H9 (cell line): ENCODE measurements around the gene KIZ. TPM values are rescaled to one million over a fixed set of nuclear protein-coding genes. Genes with fewer than 3 reads are reported as not detected.

Experiments
- DNase-seq: peaks from one replicate; pipeline ENCODE4 v3.0.0-alpha.2; 2017
- H2AFZ ChIP-seq: one replicate; pipeline ENCODE4 v1.6.1; 2013; ENCODE audit warnings: mild to moderate bottlenecking, low read length, control low read depth, moderate library complexity
- H2AK5ac ChIP-seq: 2 replicates; pipeline ENCODE4 v1.6.1; 2013; ENCODE audit warnings: low read length, control low read depth, mixed read lengths; ENCODE audit not compliant: insufficient read length
- H2BK120ac ChIP-seq: one replicate; pipeline ENCODE4 v1.6.1; 2013; ENCODE audit warnings: low read depth, mild to moderate bottlenecking, low read length, control low read depth, inconsistent platforms; ENCODE audit not compliant: poor library complexity, severe bottlenecking
- H2BK12ac ChIP-seq: 2 replicates; pipeline ENCODE4 v1.6.1; 2013; ENCODE audit warnings: low read length, control low read depth, mixed read lengths, low read depth; ENCODE audit not compliant: insufficient read length
- H2BK15ac ChIP-seq: 2 replicates; pipeline ENCODE4 v1.6.1; 2013; ENCODE audit warnings: low read depth, low read length, control low read depth
- H2BK20ac ChIP-seq: one replicate; pipeline ENCODE4 v1.6.1; 2013; ENCODE audit warnings: low read depth, mild to moderate bottlenecking, low read length, control low read depth, inconsistent platforms; ENCODE audit not compliant: poor library complexity, severe bottlenecking
- H2BK5ac ChIP-seq: 2 replicates; pipeline ENCODE4 v1.6.1; 2013; ENCODE audit warnings: low read length, control low read depth, mixed read lengths; ENCODE audit not compliant: insufficient read length
- H3K14ac ChIP-seq: 2 replicates; pipeline ENCODE4 v1.6.1; 2013; ENCODE audit warnings: low read length, control low read depth; ENCODE audit not compliant: insufficient read depth
- H3K18ac ChIP-seq: 2 replicates; pipeline ENCODE4 v1.6.1; 2013; ENCODE audit warnings: low read depth, mild to moderate bottlenecking, mixed read lengths, low read length, control low read depth; ENCODE audit not compliant: insufficient read length
- H3K23ac ChIP-seq: 2 replicates; pipeline ENCODE4 v1.6.1; 2013; ENCODE audit warnings: low read length, control low read depth, mixed read lengths, low read depth; ENCODE audit not compliant: insufficient read length
- H3K23me2 ChIP-seq: 2 replicates; pipeline ENCODE4 v1.6.1; 2013; ENCODE audit warnings: low read depth, mild to moderate bottlenecking, mixed read lengths, low read length, control low read depth; ENCODE audit not compliant: insufficient read length, poor library complexity, severe bottlenecking
- H3K27ac ChIP-seq: 2 replicates; pipeline ENCODE4 v1.5.1; 2013; ENCODE audit warnings: low read length, control low read depth, mixed read lengths, low read depth; ENCODE audit not compliant: insufficient read length
- H3K27me3 ChIP-seq: 2 replicates; pipeline ENCODE4 v1.6.1; 2013; ENCODE audit warnings: low read length, control low read depth, inconsistent platforms; ENCODE audit not compliant: insufficient read depth
- H3K4ac ChIP-seq: 2 replicates; pipeline ENCODE4 v1.6.1; 2013; ENCODE audit warnings: low read depth, mild to moderate bottlenecking, control low read depth, inconsistent platforms, low read length, moderate library complexity
- H3K4me1 ChIP-seq: 2 replicates; pipeline ENCODE4 v1.6.1; 2013; ENCODE audit warnings: low read length, control low read depth, inconsistent platforms; ENCODE audit not compliant: insufficient read depth
- H3K4me2 ChIP-seq: 2 replicates; pipeline ENCODE4 v1.6.1; 2013; ENCODE audit warnings: low read length, control low read depth, mixed read lengths; ENCODE audit not compliant: insufficient read length, insufficient read depth
- H3K56ac ChIP-seq: 2 replicates; pipeline ENCODE4 v1.6.1; 2013; ENCODE audit warnings: low read depth, mild to moderate bottlenecking, mixed read lengths, low read length, control low read depth; ENCODE audit not compliant: insufficient read length
- H3K79me1 ChIP-seq: 2 replicates; pipeline ENCODE4 v1.6.1; 2013; ENCODE audit warnings: low read depth, mild to moderate bottlenecking, moderate library complexity, low read length, control low read depth, inconsistent platforms; ENCODE audit not compliant: insufficient read depth, poor library complexity, severe bottlenecking
- H3K79me2 ChIP-seq: 2 replicates; pipeline ENCODE4 v1.6.1; 2013; ENCODE audit warnings: low read length, control low read depth, inconsistent platforms; ENCODE audit not compliant: insufficient read depth
- H3K9ac ChIP-seq: 2 replicates; pipeline ENCODE4 v1.6.1; 2013; ENCODE audit warnings: low read length, control low read depth, mixed read lengths; ENCODE audit not compliant: insufficient read length; ENCODE audit errors: extremely low read depth
- H3K9me3 ChIP-seq: one replicate; pipeline ENCODE4 v1.6.1; 2013; ENCODE audit warnings: low read depth, low read length, inconsistent platforms; ENCODE audit not compliant: control insufficient read depth
- H3T11ph ChIP-seq: one replicate; pipeline ENCODE4 v1.6.1; 2013; ENCODE audit warnings: mild to moderate bottlenecking, low read length, control low read depth, inconsistent platforms
- H4K20me1 ChIP-seq: one replicate; pipeline ENCODE4 v1.6.1; 2013; ENCODE audit not compliant: control insufficient read depth, insufficient read length, insufficient read depth
- H4K5ac ChIP-seq: 2 replicates; pipeline ENCODE4 v1.6.1; 2013; ENCODE audit warnings: low read depth, mild to moderate bottlenecking, mixed read lengths, low read length, control low read depth; ENCODE audit not compliant: insufficient read length
- H4K8ac ChIP-seq: replicated peaks from 2 replicates; pipeline ENCODE4 v1.6.1; 2013; ENCODE audit warnings: low read length, control low read depth, mixed read lengths, low read depth; ENCODE audit not compliant: insufficient read length
- H4K91ac ChIP-seq: 2 replicates; pipeline ENCODE4 v1.6.1; 2013; ENCODE audit warnings: low read depth, mild to moderate bottlenecking, moderate library complexity, mixed read lengths, low read length, control low read depth; ENCODE audit not compliant: insufficient read length
- H3K27ac Mint-ChIP-seq, 3 experiments: 2 replicates in 2 of 3; 3 replicates in 1 of 3; pipeline ENCODE4 v1.8.0; 2020 to 2021; ENCODE audit warnings: mixed read lengths in 3 of 3, mild to moderate bottlenecking in 1 of 3, moderate library complexity in 1 of 3
- H3K27me3 Mint-ChIP-seq: 2 replicates; pipeline ENCODE4 v1.8.0; 2021; ENCODE audit warnings: low read depth, mild to moderate bottlenecking, moderate library complexity, mixed read lengths
- H3K36me3 Mint-ChIP-seq, 3 experiments: 2 replicates in 2 of 3; 3 replicates in 1 of 3; pipeline ENCODE4 v1.8.0; 2020 to 2021; ENCODE audit warnings: low read depth in 3 of 3, mixed read lengths in 3 of 3; ENCODE audit not compliant: insufficient read depth in 1 of 3
- H3K4me1 Mint-ChIP-seq, 2 experiments: 2 replicates each; pipeline ENCODE4 v1.8.0; 2020; ENCODE audit warnings: mixed read lengths in 2 of 2
- H3K4me3 Mint-ChIP-seq, 2 experiments: 2 replicates in 1 of 2; 3 replicates in 1 of 2; pipeline ENCODE4 v1.8.0; 2020 to 2021; ENCODE audit warnings: mild to moderate bottlenecking in 2 of 2, mixed read lengths in 2 of 2, moderate library complexity in 1 of 2
- H3K9me3 Mint-ChIP-seq, 2 experiments: 2 replicates in 1 of 2; 3 replicates in 1 of 2; pipeline ENCODE4 v1.8.0; 2020; ENCODE audit warnings: mild to moderate bottlenecking in 2 of 2, mixed read lengths in 2 of 2, moderate library complexity in 1 of 2
- CTCF ChIP-seq: fragments of 200-600 bp; sonication (generic); conservative IDR thresholded peaks from 3 replicates; pipeline ENCODE4 v1.8.0; 2021; ENCODE audit warnings: antibody characterized with exemption, mild to moderate bottlenecking
- WGBS: extraction: QIAGEN DNeasy Blood & Tissue Kit; methylation state at CpG from one replicate; pipeline ENCODE4 v1.1.7; 2013; ENCODE audit warnings: missing lambda C conversion rate, low lambda C conversion rate, mixed read lengths; ENCODE audit not compliant: insufficient read length; ENCODE audit errors: extremely low coverage; 5-methylcytosine and 5-hydroxymethylcytosine counted together
- total RNA-seq: library from RNA; stranded (reverse); gene quantifications from 2 replicates; pipeline ENCODE4 v1.2.1, GENCODE V29; 2021

Gene KIZ
- total RNA-seq, 1 experiment from 2014 or later = 29.3 TPM

GRCh38 chr20:21099751-21100577, 25.9 kb upstream of the KIZ start:
- H3K79me1 ChIP-seq = no peaks in the 10 kb centered on the region
- Mint-ChIP-seq H3K36me3 (no peaks in the 10 kb centered on the region), H3K4me1 (peaks cover 54 to 59% of the 10 kb centered on the region in 2 experiments), H3K9me3 (no peaks in the 10 kb centered on the region; a peak in 2 of 5 replicates), H3K4me3 (peak overlapping the region; percentile 62 to 89), H3K27ac (peak overlapping the region in 2 of 3 experiments; percentile 48 to 96; a peak in 2 of 7 replicates), H3K27me3 (peaks cover 89% of the 10 kb centered on the region)
- no peak overlapping the region for H3K27ac ChIP-seq
- H3K23ac ChIP-seq = no peak overlapping the region
- no peak for TF ChIP-seq CTCF
- H3K4ac ChIP-seq = no peak overlapping the region
- no peak overlapping the region for H2BK5ac ChIP-seq
- WGBS = no CpG with 5 or more reads among the region's 46 CpGs
- peak overlapping the region; percentile 89 for H3K4me2 ChIP-seq
- H3K23me2 ChIP-seq = peaks cover 43% of the 10 kb centered on the region
- H3T11ph ChIP-seq = no peak overlapping the region
- H3K14ac ChIP-seq = no peak overlapping the region; the same call in 1 of the 2 replicates
- no peak overlapping the region for H3K56ac ChIP-seq
- H3K18ac ChIP-seq = no peak overlapping the region
- no peak overlapping the region for H4K5ac ChIP-seq
- no peak overlapping the region for H4K91ac ChIP-seq
- H3K27me3 ChIP-seq = peaks cover 33% of the 10 kb centered on the region
- no peak overlapping the region for H2AK5ac ChIP-seq
- H2AFZ ChIP-seq = no peak overlapping the region
- no peak overlapping the region for H2BK20ac ChIP-seq
- no peak overlapping the region for H2BK120ac ChIP-seq
- H4K20me1 ChIP-seq = no peaks in the 10 kb centered on the region
- no peaks in the 10 kb centered on the region for H3K9me3 ChIP-seq
- H3K79me2 ChIP-seq = no peaks in the 10 kb centered on the region
- DNase-seq = peak; percentile 52
- no peak overlapping the region for H4K8ac ChIP-seq
- H2BK12ac ChIP-seq = no peak overlapping the region
- H3K4me1 ChIP-seq = no peaks in the 10 kb centered on the region; the same call in 1 of the 2 replicates
- H2BK15ac ChIP-seq = no peak overlapping the region
- H3K9ac ChIP-seq = no peak overlapping the region
